ENCODE results near the gene TSNAX.

TSNAX gene

DNA sequence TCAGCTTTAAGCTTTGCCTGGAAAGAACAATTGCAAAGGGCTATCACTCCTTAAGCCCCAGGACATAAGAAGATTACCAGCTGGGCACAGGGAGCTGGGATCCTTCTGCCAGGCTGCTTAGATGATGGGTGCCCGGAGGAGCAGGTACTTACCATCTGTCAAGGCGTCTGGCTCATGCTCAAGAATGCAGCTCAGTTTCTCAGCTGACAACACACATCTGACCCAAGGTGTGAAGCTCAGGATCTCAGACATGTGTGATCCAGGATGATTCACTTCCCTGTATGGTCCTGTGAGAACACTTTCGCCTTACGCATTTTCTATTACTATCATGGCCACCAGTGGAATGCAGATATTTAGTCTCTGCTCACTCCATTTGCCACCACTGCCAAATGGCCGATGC, 83.4 kb downstream of the TSNAX start:
- Histone ChIP-seq H3K4me3 (ENCODE audit: low read length, poor library complexity, severe bottlenecking) (peak overlapping the region; percentile 71), H3K9ac (ENCODE audit: low read depth, low read length, poor library complexity, severe bottlenecking) (peak overlapping the region; percentile 68), H2AFZ (ENCODE audit: low read length) (no peak overlapping the region), H3F3A (ENCODE audit: low read depth) (peaks cover 16% of the 10 kb centered on the region), H3K79me2 (ENCODE audit: insufficient read depth, low read length) (no peaks in the 10 kb centered on the region), H3K9me3 (ENCODE audit: insufficient read depth, low read depth, low read length) (peaks cover 9% of the 10 kb centered on the region; the same call in 1 of the 2 replicates), H3K9me2 (replicated peaks; ENCODE audit: low read depth, low read length) (no peaks in the 10 kb centered on the region), H4K20me1 (ENCODE audit: insufficient read depth, low read length, poor library complexity, severe bottlenecking) (no peaks in the 10 kb centered on the region), H3K4me1 (ENCODE audit: insufficient read depth, low read length, poor library complexity, severe bottlenecking) (peaks cover 45% of the 10 kb centered on the region), H3K36me3 (ENCODE audit: insufficient read depth, low read length) (no peaks in the 10 kb centered on the region), H3K27me3 (ENCODE audit: insufficient read depth, low read length, poor library complexity, severe bottlenecking) (no peaks in the 10 kb centered on the region), H3K4me2 (ENCODE audit: low read depth, low read length, poor library complexity, severe bottlenecking) (peak overlapping the region; percentile 85)
- TF ChIP-seq CTCF (conservative IDR thresholded peaks at IDR 0.05; ENCODE audit: low read length) (no peak), EZH2phosphoT487 (IDR thresholded peaks at IDR 0.05; ENCODE audit: borderline replicate concordance) (no peak)

- peaks cover 9% of the 10 kb centered on the region; the same call in 1 of the 2 replicates for H3K9me3 ChIP-seq (ENCODE audit: insufficient read depth, low read depth, low read length)
- H3K9me2 ChIP-seq (replicated peaks; ENCODE audit: low read depth, low read length): no peaks in the 10 kb centered on the region
- H3K4me3 ChIP-seq (ENCODE audit: low read length, poor library complexity, severe bottlenecking): peak overlapping the region; percentile 71
- peak overlapping the region; percentile 85 for H3K4me2 ChIP-seq (ENCODE audit: low read depth, low read length, poor library complexity, severe bottlenecking)
- H3K27me3 ChIP-seq (ENCODE audit: insufficient read depth, low read length, poor library complexity, severe bottlenecking): no peaks in the 10 kb centered on the region
- H3K79me2 ChIP-seq (ENCODE audit: insufficient read depth, low read length): no peaks in the 10 kb centered on the region
- H3K36me3 ChIP-seq (ENCODE audit: insufficient read depth, low read length): no peaks in the 10 kb centered on the region
- H3K4me1 ChIP-seq (ENCODE audit: insufficient read depth, low read length, poor library complexity, severe bottlenecking): peaks cover 45% of the 10 kb centered on the region
- peak overlapping the region; percentile 68 for H3K9ac ChIP-seq (ENCODE audit: low read depth, low read length, poor library complexity, severe bottlenecking)
- no peaks in the 10 kb centered on the region for H4K20me1 ChIP-seq (ENCODE audit: insufficient read depth, low read length, poor library complexity, severe bottlenecking)
- peaks cover 16% of the 10 kb centered on the region for H3F3A ChIP-seq (ENCODE audit: low read depth)
- peak overlapping the region; percentile 52 for H2AFZ ChIP-seq (ENCODE audit: low read length)
- no peak for TF ChIP-seq CTCF (conservative IDR thresholded peaks at IDR 0.05; ENCODE audit: low read length)
- TF ChIP-seq EZH2phosphoT487 (IDR thresholded peaks at IDR 0.05; ENCODE audit: borderline replicate concordance): no peak
Observed at GRCh38 chr1:231612393-231613089, 84.1 kb downstream of the TSNAX start.

GRCh38 chr1:231613419-231614349, 85.2 kb downstream of the TSNAX start:
- TF ChIP-seq CTCF (conservative IDR thresholded peaks at IDR 0.05; ENCODE audit: low read length) (no peak), EZH2phosphoT487 (IDR thresholded peaks at IDR 0.05; ENCODE audit: borderline replicate concordance) (no peak)
- Histone ChIP-seq H3K9me2 (replicated peaks; ENCODE audit: low read depth, low read length) (no peaks in the 10 kb centered on the region), H2AFZ (ENCODE audit: low read length) (peak overlapping the region; percentile 52), H3K27me3 (ENCODE audit: insufficient read depth, low read length, poor library complexity, severe bottlenecking) (no peaks in the 10 kb centered on the region), H3K79me2 (ENCODE audit: insufficient read depth, low read length) (no peaks in the 10 kb centered on the region), H3K9me3 (ENCODE audit: insufficient read depth, low read depth, low read length) (peaks cover 9% of the 10 kb centered on the region; the same call in 1 of the 2 replicates), H3K4me2 (ENCODE audit: low read depth, low read length, poor library complexity, severe bottlenecking) (peak overlapping the region; percentile 85), H3K36me3 (ENCODE audit: insufficient read depth, low read length) (no peaks in the 10 kb centered on the region), H3K4me1 (ENCODE audit: insufficient read depth, low read length, poor library complexity, severe bottlenecking) (peaks cover 45% of the 10 kb centered on the region), H4K20me1 (ENCODE audit: insufficient read depth, low read length, poor library complexity, severe bottlenecking) (no peaks in the 10 kb centered on the region), H3K9ac (ENCODE audit: low read depth, low read length, poor library complexity, severe bottlenecking) (peak overlapping the region; percentile 68), H3F3A (ENCODE audit: low read depth) (peaks cover 16% of the 10 kb centered on the region), H3K4me3 (ENCODE audit: low read length, poor library complexity, severe bottlenecking) (peak overlapping the region; percentile 71)
